Heart left ventricle (tissue), 13 donors: ENCODE results near the gene POC1A.

Experiments
- CTCF ChIP-seq, 12 donors: fragments of 200-600 bp; sonication (generic) in 4 of 12; IDR thresholded peaks; one replicate each; pipeline versions ENCODE4 v1.5.0 to v1.8.0; 2018 to 2022; ENCODE audit warnings: antibody characterized with exemption in 12 of 12, mild to moderate bottlenecking in 5 of 12
- POLR2A ChIP-seq, 2 donors: fragments of 450-650 bp; IDR thresholded peaks; one replicate each; pipeline ENCODE4 v1.6.1; 2017; ENCODE audit warnings: antibody characterized with exemption in 2 of 2, mild to moderate bottlenecking in 2 of 2, moderate library complexity in 2 of 2
- donor health status: ischemic (EF 13 %, LVEDD 7.1; RV severe dilation, severe dysfunction).
- donor health status: DM: no; HTN: yes; CAD: no.
- donor health status: DM: no; HTN: no; CAD: no.
- donor health status: ischemic (EF 25% LVEDD 6.9; RV normal size, moderate dysfunction).
- donor health status: ischemic (EF 25% LVEDD 5.7; RV mildly dilated, moderate dysfunction).
- donor health status: ischemic (EF 35%, LVEDD 5.7; RV mildly dilated, moderate dysfunction).
- donor health status: nonischemic (EF 11% LVEDD 7.7; RV severe dilation, severe dysfunction).
- donor health status: DM: yes; HTN: yes; CAD: no.
- donor health status: PGD.
- donor health status: ischemic (EF 29% LVEDD 5.4; RV normal size, mild dysfunction).
- donor health status: nonischemic (EF 23%, LVEDD 6.1; RV moderate dilation, normal function).

- TF ChIP-seq POLR2A (IDR thresholded peaks at IDR 0.05), result no peak
- TF ChIP-seq CTCF (IDR thresholded peaks at IDR 0.05), result no peak
Observed at GRCh38 chr3:52032702-52033408, 121.4 kb downstream of the POC1A start.
